ENCODE results near the gene CFAP299.

CFAP299 gene

DNA sequence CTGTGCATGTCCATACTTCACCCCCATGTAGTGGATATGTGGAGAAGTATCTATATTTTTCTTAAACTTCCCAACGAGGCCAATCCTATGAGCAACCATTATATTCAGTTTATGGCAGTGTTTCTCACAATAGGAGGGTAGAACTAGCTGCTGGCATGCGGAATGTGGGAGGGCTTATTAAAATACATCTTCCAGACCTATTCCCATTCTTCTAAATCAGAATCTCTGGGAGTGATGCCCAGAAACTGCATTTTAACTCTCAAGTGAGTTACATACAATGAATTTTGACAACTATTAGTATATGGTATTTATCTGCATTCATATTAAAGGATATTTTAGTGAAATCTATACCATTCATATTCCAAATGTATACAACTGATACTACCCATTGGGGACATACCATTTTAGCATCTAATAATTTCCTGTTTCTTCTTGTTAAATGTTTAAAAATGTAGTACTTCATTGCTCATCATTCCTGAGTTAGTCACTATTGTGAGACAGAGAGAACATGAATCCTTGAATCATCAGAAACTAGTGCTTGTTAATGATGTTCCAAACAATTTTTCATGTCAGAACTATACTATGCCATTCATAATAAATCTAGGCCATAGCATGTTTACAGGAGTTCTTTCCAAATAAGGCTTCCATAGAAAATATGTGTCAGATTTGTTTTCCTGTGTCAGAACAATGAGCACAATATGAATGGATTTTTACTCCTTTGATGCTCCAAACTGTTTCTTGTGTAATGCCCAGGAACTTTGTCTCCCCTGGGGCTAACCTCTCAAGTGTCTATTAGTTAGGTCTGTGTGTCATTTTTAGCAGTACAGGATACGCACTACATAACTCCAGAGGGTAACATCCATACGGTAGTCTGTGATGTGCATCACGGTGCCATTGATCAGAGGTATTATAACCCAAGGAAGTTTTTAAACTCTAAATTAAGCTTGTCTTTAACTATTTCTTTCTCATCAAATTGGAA is 496.1 kb downstream of the CFAP299 start:
- DNase-seq (ENCODE audit: low spot score in 2 of 2) (no peak), ATAC-seq (no peak)
- H3K36me3 Mint-ChIP-seq, result no peaks in the 10 kb centered on the region
- no peaks in the 10 kb centered on the region for H3K4me1 Mint-ChIP-seq
- H3K9me3 Mint-ChIP-seq, result no peaks in the 10 kb centered on the region
- no peak overlapping the region for H3K27ac Mint-ChIP-seq
- H3K4me3 Mint-ChIP-seq, result no peak overlapping the region

DNA sequence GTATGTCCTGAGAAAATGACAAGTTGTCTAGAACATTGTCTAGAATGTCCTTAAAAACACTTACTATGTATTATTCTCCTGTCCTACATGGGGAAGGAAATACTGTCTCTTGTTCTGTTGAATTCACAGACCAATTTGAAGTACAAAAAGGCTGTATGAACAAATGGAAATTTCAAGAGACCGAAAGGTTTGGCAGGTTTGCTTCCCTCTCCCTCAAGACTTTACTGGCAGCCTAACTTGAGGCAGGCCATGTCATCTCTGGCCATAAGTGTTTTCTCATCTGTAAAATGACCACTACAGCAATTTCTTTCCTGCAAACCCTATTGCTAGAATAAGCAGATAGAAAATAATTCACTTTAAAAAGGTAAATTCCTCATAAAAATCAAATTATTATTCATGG is 503.8 kb downstream of the CFAP299 start:
- H3K36me3 Mint-ChIP-seq, result no peaks in the 10 kb centered on the region
- no peak for DNase-seq (ENCODE audit: low spot score in 2 of 2)
- no peak overlapping the region for H3K4me3 Mint-ChIP-seq
- H3K9me3 Mint-ChIP-seq, result peaks cover 6% of the 10 kb centered on the region
- H3K4me1 Mint-ChIP-seq, result no peaks in the 10 kb centered on the region
- H3K27ac Mint-ChIP-seq, result no peak overlapping the region
- ATAC-seq, result no peak

GRCh38 chr4:80839792-80840191 is 504.3 kb downstream of the CFAP299 start:
- DNase-seq (ENCODE audit: low spot score in 2 of 2), result no peak
- Mint-ChIP-seq H3K36me3 (no peaks in the 10 kb centered on the region), H3K27ac (no peak overlapping the region), H3K4me1 (no peaks in the 10 kb centered on the region), H3K9me3 (peaks cover 6% of the 10 kb centered on the region), H3K4me3 (no peak overlapping the region)
- no peak for ATAC-seq

- Mint-ChIP-seq H3K27ac (no peak overlapping the region), H3K4me1 (no peaks in the 10 kb centered on the region), H3K4me3 (no peak overlapping the region), H3K9me3 (peaks cover 7% of the 10 kb centered on the region), H3K36me3 (no peaks in the 10 kb centered on the region)
- ATAC-seq, result no peak
- no peak for DNase-seq (ENCODE audit: low spot score in 2 of 2)
Measured at GRCh38 chr4:80840396-80840795, 504.9 kb downstream of the CFAP299 start.

DNA sequence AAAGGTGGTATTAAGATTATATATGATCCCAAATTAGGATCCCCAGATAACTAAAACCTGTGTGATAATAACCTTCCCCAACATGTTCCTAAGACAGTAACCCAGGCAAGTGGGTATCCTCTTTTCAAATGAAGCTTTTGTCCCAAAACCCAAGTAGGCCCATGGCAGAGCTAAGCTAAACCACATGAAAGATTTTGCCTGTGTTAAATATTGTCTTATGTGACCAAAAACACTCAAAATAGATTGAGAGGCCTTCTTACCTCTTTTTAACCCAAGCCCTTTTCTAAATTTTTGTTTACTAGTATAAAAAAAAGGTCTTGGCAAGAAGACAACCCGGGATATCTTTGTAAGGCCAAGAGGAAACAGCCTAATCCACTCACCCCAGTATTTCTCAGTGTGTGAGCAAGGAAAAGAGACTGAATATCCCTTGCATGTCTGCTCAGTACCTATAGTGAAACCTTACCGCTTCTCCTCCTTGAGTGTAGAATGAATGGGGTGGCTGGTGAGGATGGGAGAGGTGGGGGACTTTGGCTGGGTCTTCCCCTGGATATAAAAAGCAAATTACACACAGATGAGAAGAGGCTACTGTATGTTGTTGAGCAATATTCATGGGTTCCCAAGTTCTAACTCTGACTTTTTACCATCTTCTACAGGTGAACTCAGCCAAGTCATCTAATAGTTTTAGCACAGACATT is 506.2 kb downstream of the CFAP299 start:
- H3K4me3 Mint-ChIP-seq, result no peak overlapping the region
- no peak for DNase-seq (ENCODE audit: low spot score in 2 of 2)
- H3K36me3 Mint-ChIP-seq, result no peaks in the 10 kb centered on the region
- peaks cover 8% of the 10 kb centered on the region for H3K9me3 Mint-ChIP-seq
- H3K4me1 Mint-ChIP-seq, result no peaks in the 10 kb centered on the region
- H3K27ac Mint-ChIP-seq, result no peak overlapping the region
- ATAC-seq, result no peak

DNA sequence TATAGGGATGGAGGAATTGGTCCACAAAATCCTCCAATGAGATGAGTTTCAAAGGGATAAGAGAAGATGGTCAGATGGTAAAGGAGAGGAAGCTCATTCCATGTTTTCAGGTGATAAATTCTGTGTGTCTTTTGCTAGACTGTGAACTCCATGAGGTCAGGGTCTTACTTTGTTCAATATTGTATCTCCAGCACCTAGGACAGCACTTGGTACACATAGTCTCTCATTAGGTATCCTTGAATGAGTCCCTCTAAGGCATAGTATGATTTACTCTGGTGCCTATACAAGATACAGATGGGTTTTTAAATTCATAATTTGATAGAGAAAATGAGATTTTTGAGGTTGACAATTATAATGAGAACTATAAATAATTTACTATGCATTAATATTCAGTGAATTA is 510.7 kb downstream of the CFAP299 start:
- H3K9me3 Mint-ChIP-seq, result peaks cover 2% of the 10 kb centered on the region
- DNase-seq (ENCODE audit: low spot score in 2 of 2) (no peak), ATAC-seq (no peak)
- no peaks in the 10 kb centered on the region for H3K36me3 Mint-ChIP-seq
- no peak overlapping the region for H3K27ac Mint-ChIP-seq
- no peak overlapping the region for H3K4me3 Mint-ChIP-seq
- H3K4me1 Mint-ChIP-seq, result no peaks in the 10 kb centered on the region

DNA sequence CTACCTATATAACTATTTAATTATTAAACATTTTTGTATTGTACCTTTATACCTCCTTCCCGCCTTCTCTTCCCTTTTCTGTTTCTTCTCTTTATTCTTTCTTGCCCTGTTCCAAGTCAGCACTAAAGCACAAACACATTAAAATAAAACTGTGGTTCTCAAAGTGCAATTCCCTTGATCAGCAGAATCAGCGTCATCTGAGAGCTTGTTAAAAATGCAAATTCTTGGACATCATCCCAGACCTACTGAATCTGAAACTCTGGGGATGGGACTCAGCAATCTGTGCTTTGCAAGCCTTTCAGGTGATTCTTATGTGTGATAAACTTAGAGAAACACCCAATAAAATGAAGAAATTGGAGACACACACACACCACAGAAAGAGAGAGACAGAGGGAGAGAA is 516.5 kb downstream of the CFAP299 start:
- Mint-ChIP-seq H3K36me3 (no peaks in the 10 kb centered on the region), H3K9me3 (no peaks in the 10 kb centered on the region), H3K4me1 (no peaks in the 10 kb centered on the region), H3K27ac (no peak overlapping the region), H3K4me3 (no peak overlapping the region)
- ATAC-seq (no peak), DNase-seq (ENCODE audit: low spot score in 2 of 2) (no peak)

GRCh38 chr4:80873571-80873970 is 538.0 kb downstream of the CFAP299 start:
- H3K36me3 Mint-ChIP-seq, result no peaks in the 10 kb centered on the region
- no peaks in the 10 kb centered on the region for H3K9me3 Mint-ChIP-seq
- ATAC-seq, result no peak
- no peak overlapping the region for H3K4me3 Mint-ChIP-seq
- DNase-seq (ENCODE audit: low spot score in 2 of 2), result no peak
- no peak overlapping the region for H3K27ac Mint-ChIP-seq
- no peaks in the 10 kb centered on the region for H3K4me1 Mint-ChIP-seq

- ATAC-seq (no peak), DNase-seq (ENCODE audit: low spot score in 2 of 2) (no peak)
- Mint-ChIP-seq H3K9me3 (no peaks in the 10 kb centered on the region), H3K4me3 (no peak overlapping the region), H3K4me1 (no peaks in the 10 kb centered on the region), H3K27ac (no peak overlapping the region), H3K36me3 (no peaks in the 10 kb centered on the region)
Measured at GRCh38 chr4:80874979-80875378, 539.4 kb downstream of the CFAP299 start.

DNA sequence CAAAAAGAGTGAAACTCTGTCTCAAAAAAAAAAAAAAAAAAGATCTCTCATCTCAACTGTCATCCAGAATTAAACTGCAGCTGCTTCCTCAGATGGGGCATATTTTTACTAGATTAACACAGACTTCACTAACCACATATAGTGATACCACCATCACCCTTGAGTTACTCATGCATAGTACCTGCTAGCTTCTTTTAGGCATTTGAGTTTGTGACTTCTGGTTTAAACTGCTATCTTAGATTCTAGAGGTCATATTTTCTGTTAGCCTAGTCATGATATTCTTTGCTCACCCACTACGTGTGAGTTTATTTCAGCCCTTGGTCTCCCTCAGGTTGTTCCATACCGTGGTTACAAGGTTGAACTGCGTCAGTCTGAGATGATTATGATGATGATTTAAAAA is 540.1 kb downstream of the CFAP299 start:
- no peak overlapping the region for H3K27ac Mint-ChIP-seq
- ATAC-seq, result peak; percentile 69

GRCh38 chr4:80876810-80877209 is 541.3 kb downstream of the CFAP299 start:
- no peaks in the 10 kb centered on the region for H3K9me3 Mint-ChIP-seq

More for the DNA sequence above, 540.1 kb downstream of the CFAP299 start:
- Mint-ChIP-seq H3K4me3 (no peak overlapping the region), H3K9me3 (no peaks in the 10 kb centered on the region), H3K4me1 (no peaks in the 10 kb centered on the region), H3K36me3 (no peaks in the 10 kb centered on the region)
- DNase-seq (ENCODE audit: low spot score in 2 of 2), result no peak

GRCh38 chr4:80878218-80878617 is 542.7 kb downstream of the CFAP299 start:
- no peak overlapping the region for H3K27ac Mint-ChIP-seq
- ATAC-seq, result no peak
- no peaks in the 10 kb centered on the region for H3K36me3 Mint-ChIP-seq
- no peak for DNase-seq (ENCODE audit: low spot score in 2 of 2)
- H3K9me3 Mint-ChIP-seq, result no peaks in the 10 kb centered on the region
- no peaks in the 10 kb centered on the region for H3K4me1 Mint-ChIP-seq
- H3K4me3 Mint-ChIP-seq, result no peak overlapping the region

More at GRCh38 chr4:80876810-80877209, 541.3 kb downstream of the CFAP299 start:
- Mint-ChIP-seq H3K27ac (no peak overlapping the region), H3K36me3 (no peaks in the 10 kb centered on the region), H3K4me3 (no peak overlapping the region), H3K4me1 (no peaks in the 10 kb centered on the region)
- DNase-seq (ENCODE audit: low spot score in 2 of 2) (no peak), ATAC-seq (peak; percentile 51)

DNA sequence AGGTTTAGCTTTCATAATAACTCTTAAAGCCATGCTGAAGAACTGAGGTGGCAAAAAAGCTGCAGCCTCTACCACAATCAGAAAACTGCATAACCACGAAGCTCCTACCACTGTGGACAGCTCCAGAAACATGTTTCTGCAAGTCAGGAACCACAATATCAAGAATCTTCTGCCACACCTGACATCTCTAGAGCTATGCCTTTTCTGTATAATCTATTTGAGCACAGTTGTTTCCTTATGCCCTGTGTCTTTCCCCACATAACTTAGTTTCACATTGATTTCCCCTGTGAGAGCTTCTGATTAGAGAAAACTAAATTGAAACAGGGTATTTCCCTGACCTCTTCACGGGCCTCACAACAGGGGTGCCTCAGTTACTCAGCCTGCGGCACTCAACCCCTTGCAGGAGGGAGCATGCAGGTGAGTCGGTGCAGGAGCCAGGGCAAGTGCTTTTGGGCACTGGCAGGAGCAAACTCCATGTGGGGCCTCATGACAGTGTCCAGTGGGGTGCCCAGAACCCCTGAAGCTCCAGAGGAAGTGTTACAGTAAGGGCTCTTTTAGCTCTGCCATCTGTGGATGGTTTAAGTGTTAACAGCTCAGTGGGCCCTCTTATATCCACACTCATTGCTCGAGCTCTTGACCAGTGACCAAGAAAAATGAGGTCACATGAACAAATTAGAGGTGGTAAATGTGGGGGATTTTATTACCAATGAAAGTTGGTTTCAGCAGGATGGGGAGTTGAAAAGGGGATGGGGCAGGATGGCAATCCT is 562.2 kb downstream of the CFAP299 start:
- Mint-ChIP-seq H3K27ac (no peak overlapping the region), H3K9me3 (peaks cover 2% of the 10 kb centered on the region), H3K36me3 (no peaks in the 10 kb centered on the region), H3K4me3 (no peak overlapping the region), H3K4me1 (no peaks in the 10 kb centered on the region)
- ATAC-seq (peak; percentile 59), DNase-seq (ENCODE audit: low spot score in 2 of 2) (no peak)

DNA sequence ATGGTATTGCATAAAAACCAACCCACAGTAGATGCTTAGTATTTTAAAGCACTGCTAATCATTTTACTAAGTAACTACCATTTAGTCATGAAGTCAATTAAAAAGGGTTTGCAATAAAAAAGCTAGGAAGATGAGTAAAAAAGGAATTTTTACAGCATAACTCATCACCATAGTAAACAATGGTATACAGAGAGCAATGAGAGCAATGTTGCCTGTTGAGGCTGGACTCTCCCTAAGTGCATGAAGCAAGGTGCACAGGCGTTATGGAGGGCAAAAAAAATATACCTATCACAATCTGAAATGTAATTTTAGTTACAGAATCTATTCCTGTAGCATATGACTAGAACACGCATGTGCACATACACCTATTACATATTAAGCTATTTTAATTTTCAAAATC is 565.4 kb downstream of the CFAP299 start:
- no peak for ATAC-seq
- Mint-ChIP-seq H3K36me3 (no peaks in the 10 kb centered on the region), H3K4me3 (no peak overlapping the region), H3K4me1 (no peaks in the 10 kb centered on the region), H3K27ac (no peak overlapping the region), H3K9me3 (no peaks in the 10 kb centered on the region)
- DNase-seq (ENCODE audit: low spot score in 2 of 2), result no peak

DNA sequence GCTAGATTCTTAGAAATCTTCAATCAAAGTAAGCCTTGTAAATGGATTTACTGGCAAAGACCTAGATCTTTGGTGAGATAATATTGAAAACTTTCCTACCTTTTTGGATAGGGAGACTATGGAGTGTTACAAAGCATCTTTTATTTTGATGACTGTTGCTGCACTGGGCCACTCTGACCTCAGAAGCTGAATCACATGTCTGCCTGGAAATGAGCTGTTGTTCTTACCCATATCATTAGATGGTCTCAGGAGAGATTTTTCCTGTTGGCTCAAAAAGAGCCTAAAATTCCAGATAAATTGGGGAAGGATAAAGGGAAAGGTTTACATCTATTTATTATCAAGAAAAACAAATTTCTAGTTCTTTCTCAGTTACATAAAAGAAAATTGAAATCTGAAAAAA is 567.5 kb downstream of the CFAP299 start:
- Mint-ChIP-seq H3K27ac (no peak overlapping the region), H3K36me3 (no peaks in the 10 kb centered on the region), H3K4me3 (no peak overlapping the region), H3K4me1 (no peaks in the 10 kb centered on the region), H3K9me3 (peaks cover 7% of the 10 kb centered on the region)
- ATAC-seq (no peak), DNase-seq (ENCODE audit: low spot score in 2 of 2) (no peak)
